Measurements from ENCODE around the gene ARHGEF2. TPM values are rescaled to one million over a fixed set of nuclear protein-coding genes. Genes with fewer than 3 reads are reported as not detected.

ARHGEF2 gene
- total and polyA plus RNA-seq, 8 donors, result 10.3 to 39.0 (median 20.3) TPM

GRCh38 chr1:155946633-155947219 is 31.6 kb downstream of the ARHGEF2 start:
- H3K27ac ChIP-seq, result peak overlapping the region in 2 of 4 donors; percentile 19 to 36
- no peaks in the 10 kb centered on the region for H3K9me3 ChIP-seq
- H3K27me3 ChIP-seq, result no peaks in the 10 kb centered on the region
- no peak for ATAC-seq
- intact Hi-C loops (cut with DNase I), result no loop called here
- H3K4me1 ChIP-seq, result peaks cover 0 to 5% (median 0%) of the 10 kb centered on the region in 3 donors
- no peak for DNase-seq
- TF ChIP-seq CTCF (IDR thresholded peaks at IDR 0.05), result no peak
- WGBS, 2 donors, result 80 to 87% methylated on average over 8 of the region's 8 CpGs
- H3K4me3 ChIP-seq, result no peak overlapping the region
- no peak for FAIRE-seq
- peaks cover 3 to 46% (median 16%) of the 10 kb centered on the region in 3 donors for H3K36me3 ChIP-seq

GRCh38 chr1:155944444-155944799 is 33.9 kb downstream of the ARHGEF2 start:
- FAIRE-seq (no peak), DNase-seq (no peak), ATAC-seq (no peak)
- TF ChIP-seq CTCF (IDR thresholded peaks at IDR 0.05), result no peak
- Histone ChIP-seq H3K36me3 (peaks cover 0 to 23% (median 7%) of the 10 kb centered on the region in 3 donors), H3K27me3 (no peaks in the 10 kb centered on the region), H3K9me3 (no peaks in the 10 kb centered on the region), H3K4me1 (peaks cover 8 to 12% (median 11%) of the 10 kb centered on the region in 3 donors), H3K27ac (no peak overlapping the region), H3K4me3 (no peak overlapping the region)
- WGBS, 2 donors, result 68% methylated on average over 6 of the region's 6 CpGs
- intact Hi-C loops (cut with DNase I), result loop anchor here in 1 of 3 donors (5.0 kb wide), 1 partner anchor 38 kb away; no protein-coding TSS in a partner anchor

- Histone ChIP-seq H3K36me3 (peaks cover 0 to 6% (median 2%) of the 10 kb centered on the region in 3 donors), H3K9me3 (no peaks in the 10 kb centered on the region), H3K27me3 (no peaks in the 10 kb centered on the region), H3K4me3 (no peak overlapping the region), H3K27ac (peak overlapping the region in 2 of 4 donors; percentile 33 to 64), H3K4me1 (peaks cover 8 to 12% (median 11%) of the 10 kb centered on the region in 3 donors)
- TF ChIP-seq CTCF (IDR thresholded peaks at IDR 0.05), result no peak
- DNase-seq, result no peak
- FAIRE-seq, result no peak
- WGBS, 2 donors, result 88 to 90% methylated on average over 11 of the region's 11 CpGs
- intact Hi-C loops (cut with DNase I), result loop anchor here in 1 of 3 donors (5.0 kb wide), 1 partner anchor 40 kb away; no protein-coding TSS in a partner anchor
- no peak for ATAC-seq
These were observed 35.7 kb downstream of the ARHGEF2 start for GRCh38 chr1:155942578-155943141.

- no peak for FAIRE-seq
- no peaks in the 10 kb centered on the region for H3K36me3 ChIP-seq
- 86 to 88% methylated on average over 25 to 29 of the region's 29 CpGs for WGBS, 2 donors
- H3K9me3 ChIP-seq, result no peaks in the 10 kb centered on the region
- no peak for TF ChIP-seq CTCF (IDR thresholded peaks at IDR 0.05)
- peaks cover 8 to 12% (median 11%) of the 10 kb centered on the region in 3 donors for H3K4me1 ChIP-seq
- no peak overlapping the region for H3K4me3 ChIP-seq
- H3K27me3 ChIP-seq, result no peaks in the 10 kb centered on the region
- H3K27ac ChIP-seq, result peak overlapping the region; percentile 39 to 73 (median 68)
- ATAC-seq, result no peak
- no peak for DNase-seq
- intact Hi-C loops (cut with DNase I), result loop anchor here in 1 of 3 donors (5.0 kb wide), 1 partner anchor 40 kb away; no protein-coding TSS in a partner anchor
These were observed 36.4 kb downstream of the ARHGEF2 start for GRCh38 chr1:155941845-155942531.
